HepG2 (cell line): ENCODE results near the gene DTNA. TPM values are rescaled to one million over a fixed set of nuclear protein-coding genes. Genes with fewer than 3 reads are reported as not detected.

Experiments used
- ATAC-seq: fragments of 200-7000 bp; cut with Tn5 transposase; 3 replicates; pipeline ENCODE4 v1.9.1; 2020; ENCODE audit warnings: mild to moderate bottlenecking, moderate library complexity
- BruUV-seq: library from RNA; stranded (reverse); fragments of 400-500 nt; replicated peaks from 2 replicates; lab custom pipeline; 2021; lab: Mats Ljungman, UMichigan
- CTCF ChIA-PET: fragments of 300-600 bp; formaldehyde crosslinking; extraction: SDS; loops from one replicate; lab custom pipeline; 2021; ENCODE audit warnings: low total read pairs, inconsistent platforms, low intra/inter-chr PET ratio; lab: Yijun Ruan, JAX
- POLR2A ChIA-PET: fragments of 350-600 bp; sonication (Branson Sonifier 250); formaldehyde crosslinking; loops from one replicate; lab custom pipeline; 2020; ENCODE audit warnings: antibody characterized with exemption, inconsistent platforms; lab: Yijun Ruan, JAX
- DNase-seq: peaks from one replicate; pipeline ENCODE4 v3.0.0-alpha.2; 2015; ENCODE audit warnings: low spot score
- FAIRE-seq: peaks from 3 replicates; lab custom pipeline; 2011; peaks lifted over from hg19 to GRCh38; lab: Jason Lieb, UNC
- H2AFZ ChIP-seq: one replicate; pipeline ENCODE4 v1.6.1; 2011; ENCODE audit warnings: low read length, inconsistent platforms
- H3K27ac ChIP-seq: fragments of 300-600 bp; 3 replicates; pipeline ENCODE4 v1.8.0; 2011; ENCODE audit warnings: mixed run types, mild to moderate bottlenecking, mixed read lengths, low read length, inconsistent platforms; ENCODE audit not compliant: insufficient read depth; ENCODE audit errors: extremely low read length
- H3K27me3 ChIP-seq, 2 experiments: fragments of 200-600 bp in 1 of 2; 2 replicates in 1 of 2; 3 replicates in 1 of 2; pipeline versions ENCODE4 v1.6.0 to v1.8.0; 2011; ENCODE audit warnings: low read length in 2 of 2, mild to moderate bottlenecking in 2 of 2, moderate library complexity in 2 of 2, inconsistent platforms in 1 of 2; ENCODE audit not compliant: insufficient read depth in 2 of 2, control insufficient read depth in 1 of 2
- H3K36me3 ChIP-seq, 2 experiments: fragments of 200-600 bp in 1 of 2; replicated peaks in 1 of 2; 2 replicates in 1 of 2; 3 replicates in 1 of 2; pipeline versions ENCODE4 v1.5.1 to v1.8.0; 2011; ENCODE audit warnings: low read length in 2 of 2, inconsistent platforms in 1 of 2; ENCODE audit not compliant: insufficient read depth in 2 of 2, control insufficient read depth in 1 of 2
- H3K4me1 ChIP-seq: 2 replicates; pipeline ENCODE4 v1.5.1; 2012; ENCODE audit warnings: low read length, inconsistent platforms; ENCODE audit not compliant: insufficient read depth
- H3K4me2 ChIP-seq: 2 replicates; pipeline ENCODE4 v1.6.0; 2011; ENCODE audit warnings: low read depth, low read length, inconsistent platforms
- H3K4me3 ChIP-seq, 3 experiments: fragments of 200-600 bp in 1 of 3; sonication (generic), shearing (Covaris generic) in 1 of 3; replicated peaks in 1 of 3; 2 replicates each; pipeline ENCODE4 v1.5.1; 2011 to 2016; ENCODE audit warnings: low read length in 3 of 3, inconsistent platforms in 2 of 3, low read depth in 2 of 3, mild to moderate bottlenecking in 2 of 3, control low read depth in 1 of 3, mixed read lengths in 1 of 3; ENCODE audit not compliant: insufficient read depth in 1 of 3
- H3K79me2 ChIP-seq: one replicate; pipeline ENCODE4 v1.6.1; 2011; ENCODE audit warnings: low read length, inconsistent platforms; ENCODE audit not compliant: insufficient read depth
- H3K9ac ChIP-seq: 2 replicates; pipeline ENCODE4 v1.6.0; 2011; ENCODE audit warnings: mild to moderate bottlenecking, low read depth, low read length, inconsistent platforms; ENCODE audit not compliant: insufficient read depth
- H3K9me3 ChIP-seq: 2 replicates; pipeline ENCODE4 v1.5.1; 2012; ENCODE audit warnings: mild to moderate bottlenecking, low read length
- H4K20me1 ChIP-seq: 2 replicates; pipeline ENCODE4 v1.6.0; 2011; ENCODE audit warnings: inconsistent platforms, mild to moderate bottlenecking, low read length, moderate library complexity; ENCODE audit not compliant: insufficient read depth
- ARNT ChIP-seq: fragments of 450-650 bp; IDR thresholded peaks from 2 replicates; pipeline ENCODE4 v1.6.1; 2017
- FOXK1 ChIP-seq: sonication (generic); formaldehyde crosslinking; IDR thresholded peaks from 2 replicates; pipeline ENCODE4 v1.4.0; 2020; ENCODE audit warnings: low read depth, missing genetic modification reagents, borderline replicate concordance
- KAT7 ChIP-seq: IDR thresholded peaks from 2 replicates; pipeline ENCODE4 v1.6.1; 2018; ENCODE audit warnings: borderline replicate concordance, missing compliant biosample characterization
- NPAS2 ChIP-seq: sonication (generic); formaldehyde crosslinking; IDR thresholded peaks from 2 replicates; pipeline ENCODE4 v1.8.0; 2022; ENCODE audit warnings: mild to moderate bottlenecking, missing genetic modification reagents, borderline replicate concordance
- NR2F2 ChIP-seq: IDR thresholded peaks from 2 replicates; pipeline ENCODE4 v1.6.1; 2012; ENCODE audit warnings: low read depth, inconsistent platforms, borderline replicate concordance
- RARG ChIP-seq: sonication (generic); formaldehyde crosslinking; IDR thresholded peaks from 2 replicates; pipeline ENCODE4 v1.4.0; 2020; ENCODE audit warnings: low read depth, mild to moderate bottlenecking, missing genetic modification reagents
- SRSF4 ChIP-seq: fragments of 200-400 bp; formaldehyde crosslinking; IDR thresholded peaks from one replicate; pipeline ENCODE4 v1.6.1; 2018; ENCODE audit warnings: mild to moderate bottlenecking, low read depth, low read length, moderate library complexity; ENCODE audit not compliant: poor library complexity, severe bottlenecking
- ZNF530 ChIP-seq: sonication (generic); formaldehyde crosslinking; IDR thresholded peaks from 2 replicates; pipeline ENCODE4 v1.5.0; 2020; ENCODE audit warnings: low read depth, mild to moderate bottlenecking, missing genetic modification reagents
- WGBS: methylation state at CpG from one replicate; pipeline ENCODE4 v1.1.6; 2017; ENCODE audit warnings: low lambda C conversion rate; 5-methylcytosine and 5-hydroxymethylcytosine counted together
- in situ Hi-C: cut with HindIII; loops from 2 replicates; pipeline ENCODE4 v1.10.0; 2017; ENCODE audit warnings: low pct_unique_long_range_greater_than_20kb; ENCODE audit not compliant: extremely low pct_ligation_motif_present
- intact Hi-C: fragments of 100-400 bp; cut with micrococcal nuclease; formaldehyde crosslinking; loops from one replicate; pipeline ENCODE4 v1.10.0; 2022; ENCODE audit not compliant: unreplicated experiment
- polyA plus RNA-seq, 8 experiments: library from polyadenylated mRNA; depleted of rRNA in 3 of 8; stranded (reverse) in 7 of 8; unstranded in 1 of 8; fragments of >200 nt; fragmentation: Illumina TruSeq in 4 of 8; extraction: Trizol in 4 of 8; gene quantifications; 2 replicates each; pipeline versions ENCODE4 v1.2.1 to v1.2.3, GENCODE V29; 2011 to 2016; ENCODE audit warnings: low read depth in 4 of 8, missing spikeins in 1 of 8, mixed read lengths in 1 of 8; ENCODE audit not compliant: insufficient read depth in 1 of 8
- total RNA-seq, 5 experiments: library from RNA; depleted of rRNA; stranded (reverse); fragments of >200 nt; fragmentation: Illumina TruSeq; extraction: Trizol; gene quantifications; 2 replicates each; pipeline ENCODE4 v1.2.3, GENCODE V29; 2016; ENCODE audit warnings: low read depth in 1 of 5
- TF ChIP-seq, protein P1 (sequence below): sonication (generic); formaldehyde crosslinking; IDR thresholded peaks from 2 replicates; pipeline ENCODE4 v1.5.1; 2020; ENCODE audit warnings: mild to moderate bottlenecking, missing genetic modification reagents, moderate library complexity
- TF ChIP-seq, protein P2 (sequence below): sonication (generic); formaldehyde crosslinking; IDR thresholded peaks from 2 replicates; pipeline ENCODE4 v1.9.0; 2021; ENCODE audit warnings: missing genetic modification reagents, mild to moderate bottlenecking, borderline replicate concordance
- TF ChIP-seq, protein P3 (sequence below): sonication (generic); formaldehyde crosslinking; IDR thresholded peaks from 2 replicates; pipeline ENCODE4 v1.8.1; 2023; ENCODE audit warnings: mild to moderate bottlenecking, missing genetic modification reagents

Gene DTNA
- total and polyA plus RNA-seq, 2 of the 13 experiments (the other 11 are each of a cell fraction or from before 2014, with no cell fraction given), result 8.5 to 29.0 TPM

DNA sequence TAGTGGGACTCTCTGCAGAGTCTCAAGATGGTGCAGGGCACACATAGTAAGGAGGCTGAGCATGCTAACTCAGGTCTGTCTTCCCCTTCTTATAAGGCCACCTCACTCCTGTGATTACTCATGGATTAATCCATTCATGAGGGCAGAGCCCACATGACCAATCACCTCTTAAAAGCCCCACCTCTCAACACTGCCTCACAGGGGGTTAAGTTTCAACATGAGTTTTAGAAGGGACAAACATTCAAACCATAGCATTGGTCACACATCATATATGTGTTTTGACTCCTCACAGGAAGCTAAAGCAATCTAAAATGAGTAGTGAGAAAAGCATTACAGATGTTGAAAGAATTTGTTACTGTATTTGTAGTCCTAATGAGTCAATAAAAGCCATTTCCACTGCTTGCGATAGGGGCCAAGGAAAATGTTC lies 57.5 kb downstream of the DTNA start:
- TF ChIP-seq NR2F2, result no peak
- TF ChIP-seq ZNF530 (CRISPR knock-in tag), result no peak
- TF ChIP-seq ARNT, result no peak
- TF ChIP-seq, protein P1, sequence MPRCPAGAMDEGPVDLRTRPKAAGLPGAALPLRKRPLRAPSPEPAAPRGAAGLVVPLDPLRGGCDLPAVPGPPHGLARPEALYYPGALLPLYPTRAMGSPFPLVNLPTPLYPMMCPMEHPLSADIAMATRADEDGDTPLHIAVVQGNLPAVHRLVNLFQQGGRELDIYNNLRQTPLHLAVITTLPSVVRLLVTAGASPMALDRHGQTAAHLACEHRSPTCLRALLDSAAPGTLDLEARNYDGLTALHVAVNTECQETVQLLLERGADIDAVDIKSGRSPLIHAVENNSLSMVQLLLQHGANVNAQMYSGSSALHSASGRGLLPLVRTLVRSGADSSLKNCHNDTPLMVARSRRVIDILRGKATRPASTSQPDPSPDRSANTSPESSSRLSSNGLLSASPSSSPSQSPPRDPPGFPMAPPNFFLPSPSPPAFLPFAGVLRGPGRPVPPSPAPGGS, result no peak
- TF ChIP-seq, protein P2, sequence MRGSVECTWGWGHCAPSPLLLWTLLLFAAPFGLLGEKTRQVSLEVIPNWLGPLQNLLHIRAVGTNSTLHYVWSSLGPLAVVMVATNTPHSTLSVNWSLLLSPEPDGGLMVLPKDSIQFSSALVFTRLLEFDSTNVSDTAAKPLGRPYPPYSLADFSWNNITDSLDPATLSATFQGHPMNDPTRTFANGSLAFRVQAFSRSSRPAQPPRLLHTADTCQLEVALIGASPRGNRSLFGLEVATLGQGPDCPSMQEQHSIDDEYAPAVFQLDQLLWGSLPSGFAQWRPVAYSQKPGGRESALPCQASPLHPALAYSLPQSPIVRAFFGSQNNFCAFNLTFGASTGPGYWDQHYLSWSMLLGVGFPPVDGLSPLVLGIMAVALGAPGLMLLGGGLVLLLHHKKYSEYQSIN (CRISPR knock-in tag), result no peak
- TF ChIP-seq RARG (CRISPR knock-in tag), result no peak
- no peak for TF ChIP-seq NPAS2 (CRISPR knock-in tag)
- TF ChIP-seq KAT7 (CRISPR knock-in tag), result no peak
- TF ChIP-seq, protein P3, sequence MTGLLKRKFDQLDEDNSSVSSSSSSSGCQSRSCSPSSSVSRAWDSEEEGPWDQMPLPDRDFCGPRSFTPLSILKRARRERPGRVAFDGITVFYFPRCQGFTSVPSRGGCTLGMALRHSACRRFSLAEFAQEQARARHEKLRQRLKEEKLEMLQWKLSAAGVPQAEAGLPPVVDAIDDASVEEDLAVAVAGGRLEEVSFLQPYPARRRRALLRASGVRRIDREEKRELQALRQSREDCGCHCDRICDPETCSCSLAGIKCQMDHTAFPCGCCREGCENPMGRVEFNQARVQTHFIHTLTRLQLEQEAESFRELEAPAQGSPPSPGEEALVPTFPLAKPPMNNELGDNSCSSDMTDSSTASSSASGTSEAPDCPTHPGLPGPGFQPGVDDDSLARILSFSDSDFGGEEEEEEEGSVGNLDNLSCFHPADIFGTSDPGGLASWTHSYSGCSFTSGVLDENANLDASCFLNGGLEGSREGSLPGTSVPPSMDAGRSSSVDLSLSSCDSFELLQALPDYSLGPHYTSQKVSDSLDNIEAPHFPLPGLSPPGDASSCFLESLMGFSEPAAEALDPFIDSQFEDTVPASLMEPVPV (CRISPR knock-in tag), result no peak
- no peak for TF ChIP-seq FOXK1 (CRISPR knock-in tag)
- TF ChIP-seq SRSF4, result no peak

More for the DNA sequence above, 57.5 kb downstream of the DTNA start:
- H3K9me3 ChIP-seq, result no peaks in the 10 kb centered on the region
- no peaks in the 10 kb centered on the region for H3K79me2 ChIP-seq
- FAIRE-seq, result no peak
- POLR2A ChIA-PET, result no interaction called here
- in situ Hi-C loops (no loop called here), intact Hi-C loops (no loop called here)
- DNase-seq, result no peak
- no peaks in the 10 kb centered on the region for H4K20me1 ChIP-seq
- CTCF ChIA-PET, result no interaction called here
- H3K27ac ChIP-seq, result no peak overlapping the region
- no peaks in the 10 kb centered on the region for H3K27me3 ChIP-seq
- H3K4me2 ChIP-seq, result no peak overlapping the region
- WGBS, result 96% methylated on average over 1 of the region's 1 CpG
- BruUV-seq, result no TSS peak
- no peak overlapping the region for H3K4me3 ChIP-seq
- no peak for ATAC-seq
- H3K9ac ChIP-seq, result no peak overlapping the region
- H2AFZ ChIP-seq, result no peak overlapping the region
- no peaks in the 10 kb centered on the region for H3K4me1 ChIP-seq
- H3K36me3 ChIP-seq, result no peaks in the 10 kb centered on the region
